SK-N-MC (cell line): ENCODE results near the gene RIPK3.

Experiments
- DNase-seq: peaks from one replicate; pipeline ENCODE4 v3.0.0-alpha.2; 2011; ENCODE audit warnings: low read depth, low spot score
- H3K27ac ChIP-seq: fragments of 200-600 bp; sonication (generic); 2 replicates; pipeline ENCODE4 v1.5.1; 2016; ENCODE audit warnings: mixed run types
- H3K36me3 ChIP-seq: fragments of 200-600 bp; sonication (generic); 2 replicates; pipeline ENCODE4 v1.6.1; 2017; ENCODE audit warnings: antibody characterized with exemption, low read length, mixed read lengths; ENCODE audit not compliant: insufficient read depth
- H3K4me3 ChIP-seq: fragments of 200-600 bp; sonication (generic); 2 replicates; pipeline ENCODE4 v1.5.1; 2016
- H3K9ac ChIP-seq: fragments of 200-600 bp; sonication (generic); 2 replicates; pipeline ENCODE4 v1.8.0; 2017; ENCODE audit warnings: mixed run types, mixed read lengths; ENCODE audit not compliant: insufficient read length
- H3K9me3 ChIP-seq: fragments of 200-600 bp; sonication (generic); 2 replicates; pipeline ENCODE4 v1.6.1; 2017; ENCODE audit warnings: low read depth, mild to moderate bottlenecking, antibody characterized with exemption, low read length, moderate library complexity, mixed read lengths
- EZH2 ChIP-seq: fragments of 200-600 bp; sonication (generic); IDR thresholded peaks from one replicate; pipeline ENCODE4 v1.6.1; 2017; ENCODE audit warnings: antibody characterized with exemption
- FOXP2 ChIP-seq: optimal IDR thresholded peaks from 2 replicates; pipeline ENCODE3; 2011; ENCODE audit warnings: mild to moderate bottlenecking, moderate library complexity; ENCODE audit not compliant: insufficient read depth; ENCODE audit errors: extremely low read length, control extremely low read depth
- POLR2AphosphoS5 ChIP-seq: IDR thresholded peaks from 2 replicates; pipeline ENCODE4 v1.6.1; 2012; ENCODE audit warnings: mild to moderate bottlenecking, low read depth, low read length, borderline replicate concordance

Gene RIPK3

DNA sequence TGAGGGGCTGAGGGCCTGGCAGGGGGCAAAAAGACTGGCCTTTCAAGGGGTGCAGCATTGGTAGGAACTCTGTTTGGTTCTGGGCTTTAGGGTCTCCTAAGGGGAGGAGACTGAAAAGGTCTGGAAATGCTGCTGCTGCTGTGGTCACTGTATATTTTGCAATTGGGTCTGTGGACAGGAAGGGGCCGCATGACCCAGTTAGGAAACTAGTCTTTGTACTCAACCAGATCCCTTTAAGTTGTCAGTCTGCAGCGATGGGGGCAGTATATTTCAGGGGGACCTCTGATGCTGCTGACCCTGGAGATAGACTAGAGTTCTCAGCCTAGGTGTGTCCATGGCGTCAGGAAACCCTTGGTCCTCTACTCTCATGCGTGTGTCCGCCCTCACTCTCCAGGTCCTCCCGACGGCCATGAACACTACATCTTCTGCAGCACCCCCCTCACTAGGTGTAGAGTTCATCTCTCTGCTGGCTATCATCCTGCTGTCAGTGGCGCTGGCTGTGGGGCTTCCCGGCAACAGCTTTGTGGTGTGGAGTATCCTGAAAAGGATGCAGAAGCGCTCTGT, 24.5 kb downstream of the RIPK3 start:
- no peak overlapping the region for H3K9ac ChIP-seq
- no peaks in the 10 kb centered on the region for H3K36me3 ChIP-seq
- DNase-seq, result no peak
- H3K27ac ChIP-seq, result no peak overlapping the region
- no peaks in the 10 kb centered on the region for H3K9me3 ChIP-seq
- no peak for TF ChIP-seq EZH2
- TF ChIP-seq FOXP2, result no peak
- no peak; the same call in 1 of the 2 replicates for TF ChIP-seq POLR2AphosphoS5
- H3K4me3 ChIP-seq, result no peak overlapping the region

DNA sequence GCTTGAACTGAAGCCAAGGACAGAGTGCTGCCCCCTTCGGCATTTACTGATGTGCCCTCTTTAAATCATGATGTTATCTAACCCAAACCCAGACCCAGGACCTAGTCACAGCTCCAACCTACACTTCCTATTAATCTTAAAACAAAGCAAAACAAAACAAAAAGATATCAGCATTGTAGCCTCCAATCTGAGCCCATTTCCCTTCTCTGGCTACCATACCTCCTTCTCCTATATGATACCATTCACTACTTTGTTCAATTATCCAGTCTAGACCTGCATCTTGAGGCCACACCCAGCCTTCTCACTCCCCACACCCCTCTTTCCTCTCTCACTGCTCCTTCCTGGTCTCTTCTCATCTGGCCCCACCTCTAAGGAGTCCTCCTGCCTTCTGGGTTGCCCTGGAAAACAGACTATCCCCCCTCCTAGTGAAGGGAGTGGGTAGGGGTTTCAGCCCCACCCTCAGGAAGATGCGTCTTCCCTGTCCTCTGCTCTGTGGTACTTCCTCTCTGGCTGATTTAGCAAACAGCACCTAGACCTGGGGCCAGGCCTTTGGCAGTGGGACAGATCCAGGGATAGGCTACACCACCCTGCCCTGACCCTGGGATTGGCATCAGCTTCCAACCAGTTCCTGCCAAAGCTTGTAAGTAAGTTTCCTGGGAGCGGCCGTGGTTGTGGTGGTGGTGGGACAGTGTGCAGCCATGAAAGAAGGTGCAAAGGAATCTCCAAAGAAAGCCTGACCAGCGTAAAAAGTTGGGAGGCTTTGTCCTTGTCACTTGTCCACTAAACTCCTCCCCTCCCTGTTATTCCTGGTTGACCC, 25.2 kb downstream of the RIPK3 start:
- Histone ChIP-seq H3K9me3 (no peaks in the 10 kb centered on the region), H3K9ac (no peak overlapping the region), H3K27ac (no peak overlapping the region), H3K4me3 (no peak overlapping the region), H3K36me3 (no peaks in the 10 kb centered on the region)
- peak; percentile 20; the same call in 1 of the 2 replicates for TF ChIP-seq POLR2AphosphoS5
- TF ChIP-seq EZH2, result no peak
- no peak for DNase-seq

DNA sequence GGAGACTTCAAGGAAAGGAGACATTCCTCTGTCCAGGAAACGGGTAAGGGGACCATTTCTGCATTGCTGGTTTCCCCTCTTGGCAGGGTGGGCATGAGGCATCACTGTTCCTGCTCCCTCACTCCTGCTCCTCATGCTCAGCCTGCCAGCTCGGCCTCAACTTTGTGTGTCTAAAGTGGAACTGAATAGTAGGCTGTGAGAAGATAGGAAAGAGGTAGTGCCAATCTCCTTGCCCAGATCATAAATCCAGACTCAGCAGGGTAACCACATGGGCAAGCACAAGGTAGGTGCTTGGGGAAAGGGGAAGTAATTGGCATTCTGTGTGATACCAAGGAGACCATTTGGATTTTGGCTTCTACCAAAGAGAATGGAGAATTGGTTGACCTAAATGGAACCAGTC, 25.9 kb downstream of the RIPK3 start:
- H3K9ac ChIP-seq, result no peak overlapping the region
- no peak for DNase-seq
- H3K4me3 ChIP-seq, result no peak overlapping the region
- H3K9me3 ChIP-seq, result no peaks in the 10 kb centered on the region
- no peaks in the 10 kb centered on the region for H3K36me3 ChIP-seq
- no peak for TF ChIP-seq FOXP2
- no peak for TF ChIP-seq POLR2AphosphoS5
- TF ChIP-seq EZH2, result no peak
- no peak overlapping the region for H3K27ac ChIP-seq

DNA sequence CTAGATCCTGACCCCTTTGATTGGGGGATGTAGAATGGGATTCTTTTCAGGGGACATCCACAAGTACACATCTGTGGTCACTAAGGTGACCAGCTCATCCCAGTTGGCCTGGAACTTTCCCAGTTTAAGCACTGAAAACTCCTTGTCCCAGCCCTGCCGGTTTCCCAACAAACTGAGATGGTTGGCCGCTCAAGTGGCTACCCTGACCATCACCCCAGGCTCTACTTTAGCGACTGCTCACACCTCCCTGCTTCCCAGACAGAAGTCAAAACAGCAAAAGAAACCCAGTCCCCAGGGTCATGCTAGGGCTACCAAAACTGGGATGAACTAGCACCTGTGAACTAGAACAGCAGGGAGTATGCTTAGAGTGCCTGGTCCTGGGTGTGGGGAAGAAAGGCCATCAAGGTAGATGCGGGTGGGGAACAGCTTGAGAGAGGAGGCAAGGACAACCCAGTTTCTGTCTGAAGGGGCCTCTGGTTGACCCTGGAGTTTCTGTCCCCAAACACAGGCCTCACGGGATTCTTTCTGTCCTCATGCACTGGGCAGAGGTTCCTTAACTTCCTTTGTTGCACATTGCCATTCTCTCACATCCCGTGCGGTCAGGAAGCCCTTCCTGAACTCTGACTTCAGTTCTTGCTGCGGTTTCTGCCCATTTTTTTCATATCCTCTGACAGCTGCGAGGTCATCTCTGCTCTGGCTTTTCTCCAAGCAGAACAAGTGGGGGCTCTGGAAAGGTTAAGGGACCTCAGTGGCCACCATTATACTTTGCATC, 26.9 kb downstream of the RIPK3 start:
- Histone ChIP-seq H3K9ac (no peak overlapping the region), H3K4me3 (no peak overlapping the region), H3K9me3 (no peaks in the 10 kb centered on the region), H3K27ac (no peak overlapping the region), H3K36me3 (no peaks in the 10 kb centered on the region)
- no peak for DNase-seq
- TF ChIP-seq EZH2 (no peak), FOXP2 (no peak), POLR2AphosphoS5 (0 out of 2 replicates have a peak, but pooled peaks have one; percentile 20)

DNA sequence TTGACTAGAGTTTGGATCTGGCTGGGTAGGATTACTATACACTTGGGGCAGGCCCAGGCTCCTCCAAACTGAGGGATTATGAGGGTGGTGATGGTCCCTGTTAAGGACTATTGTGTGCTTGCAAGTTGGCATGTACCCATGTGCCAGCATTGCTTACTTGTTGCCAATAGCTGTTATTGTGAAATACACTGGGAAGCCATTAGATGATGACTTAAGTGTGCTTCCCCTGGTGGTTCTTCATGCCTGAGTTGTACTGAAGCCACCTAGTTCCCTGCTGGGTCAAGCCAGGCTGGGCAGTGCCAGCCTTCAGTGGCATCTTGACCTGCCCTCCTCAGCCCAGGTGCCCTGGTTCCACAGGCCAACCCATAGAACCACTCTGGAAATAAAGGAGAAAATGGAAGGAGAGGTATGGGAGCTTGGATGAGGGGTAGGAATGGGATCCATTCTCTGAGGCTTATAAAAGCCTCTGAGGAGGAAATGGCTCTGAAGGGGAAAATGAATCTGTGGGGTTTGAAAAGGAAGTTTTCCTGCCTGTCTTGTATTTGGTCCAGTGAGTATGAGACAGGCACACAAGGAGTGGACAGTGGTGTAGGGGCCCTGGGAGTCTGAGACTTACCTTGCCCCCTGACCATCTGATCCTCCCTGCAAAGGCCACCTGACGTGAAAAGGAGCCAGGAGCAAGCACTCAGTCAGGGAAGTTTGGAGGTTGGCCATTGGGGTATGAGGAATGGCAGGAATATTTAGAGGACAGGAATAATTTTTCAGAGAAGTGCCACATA, 27.8 kb downstream of the RIPK3 start:
- DNase-seq, result no peak
- TF ChIP-seq FOXP2 (no peak), POLR2AphosphoS5 (no peak), EZH2 (no peak)
- Histone ChIP-seq H3K27ac (no peak overlapping the region), H3K36me3 (0 out of 2 replicates have a peak, but pooled peaks cover under 1% of the 10 kb centered on the region), H3K4me3 (no peak overlapping the region), H3K9me3 (no peaks in the 10 kb centered on the region), H3K9ac (no peak overlapping the region)

DNA sequence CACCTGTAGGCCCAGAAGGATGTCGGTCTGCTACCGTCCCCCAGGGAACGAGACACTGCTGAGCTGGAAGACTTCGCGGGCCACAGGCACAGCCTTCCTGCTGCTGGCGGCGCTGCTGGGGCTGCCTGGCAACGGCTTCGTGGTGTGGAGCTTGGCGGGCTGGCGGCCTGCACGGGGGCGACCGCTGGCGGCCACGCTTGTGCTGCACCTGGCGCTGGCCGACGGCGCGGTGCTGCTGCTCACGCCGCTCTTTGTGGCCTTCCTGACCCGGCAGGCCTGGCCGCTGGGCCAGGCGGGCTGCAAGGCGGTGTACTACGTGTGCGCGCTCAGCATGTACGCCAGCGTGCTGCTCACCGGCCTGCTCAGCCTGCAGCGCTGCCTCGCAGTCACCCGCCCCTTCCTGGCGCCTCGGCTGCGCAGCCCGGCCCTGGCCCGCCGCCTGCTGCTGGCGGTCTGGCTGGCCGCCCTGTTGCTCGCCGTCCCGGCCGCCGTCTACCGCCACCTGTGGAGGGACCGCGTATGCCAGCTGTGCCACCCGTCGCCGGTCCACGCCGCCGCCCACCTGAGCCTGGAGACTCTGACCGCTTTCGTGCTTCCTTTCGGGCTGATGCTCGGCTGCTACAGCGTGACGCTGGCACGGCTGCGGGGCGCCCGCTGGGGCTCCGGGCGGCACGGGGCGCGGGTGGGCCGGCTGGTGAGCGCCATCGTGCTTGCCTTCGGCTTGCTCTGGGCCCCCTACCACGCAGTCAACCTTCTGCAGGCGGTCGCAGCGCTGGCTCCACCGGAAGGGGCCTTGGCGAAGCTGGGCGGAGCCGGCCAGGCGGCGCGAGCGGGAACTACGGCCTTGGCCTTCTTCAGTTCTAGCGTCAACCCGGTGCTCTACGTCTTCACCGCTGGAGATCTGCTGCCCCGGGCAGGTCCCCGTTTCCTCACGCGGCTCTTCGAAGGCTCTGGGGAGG, 28.9 kb downstream of the RIPK3 start, which contains the start of gene LTB4R:
Gene LTB4R, plus strand, starts transcription at position 857 of the 959 bp plus-strand sequence. CDS start 4,150 bp downstream, outside the sequence.
- no peak for TF ChIP-seq POLR2AphosphoS5
- TF ChIP-seq EZH2, result no peak
- TF ChIP-seq FOXP2, result no peak
- Histone ChIP-seq H3K9ac (no peak within 1 kb of the TSS), H3K9me3 (no peaks in the 10 kb centered on the region), H3K36me3 (peaks cover 9% of the 10 kb centered on the region; the same call in 1 of the 2 replicates), H3K4me3 (no peak within 1 kb of the TSS), H3K27ac (no peak within 1 kb of the TSS)
- no peak for DNase-seq

DNA sequence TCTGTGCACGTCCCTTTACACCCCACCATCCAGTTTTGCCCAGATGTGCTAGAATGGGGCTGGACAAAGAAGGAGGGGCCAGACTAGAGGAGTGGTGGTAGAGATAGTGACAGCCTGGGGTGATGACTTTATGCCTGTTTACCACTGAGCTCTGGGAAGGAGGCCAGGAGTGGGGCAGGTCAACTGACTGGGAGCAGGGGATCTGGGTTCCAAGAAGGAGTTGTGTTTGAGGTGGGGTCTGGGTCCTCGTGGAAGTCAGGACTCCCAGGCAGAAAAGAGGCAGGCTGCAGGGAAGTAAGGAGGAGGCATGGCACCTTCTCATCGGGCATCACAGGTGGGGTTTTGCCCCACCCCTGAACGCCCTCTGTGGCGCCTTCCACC, 29.5 kb downstream of the RIPK3 start:
- H3K4me3 ChIP-seq, result no peak overlapping the region
- H3K9me3 ChIP-seq, result no peaks in the 10 kb centered on the region
- no peak for DNase-seq
- peaks cover 15% of the 10 kb centered on the region; the same call in 1 of the 2 replicates for H3K36me3 ChIP-seq
- no peak overlapping the region for H3K9ac ChIP-seq
- no peak overlapping the region for H3K27ac ChIP-seq
- TF ChIP-seq EZH2, result no peak
- no peak for TF ChIP-seq FOXP2
- TF ChIP-seq POLR2AphosphoS5, result no peak
